ENCODE measurements around the gene C18orf32. TPM values are rescaled to one million over a fixed set of nuclear protein-coding genes. Genes with fewer than 3 reads are reported as not detected.

The C18orf32 gene
- total and polyA plus RNA-seq, 10 of the 15 experiments (the other 5 are each of a cell fraction or from before 2014, with no cell fraction given), result 11.5 to 67.0 (median 32.9) TPM

DNA sequence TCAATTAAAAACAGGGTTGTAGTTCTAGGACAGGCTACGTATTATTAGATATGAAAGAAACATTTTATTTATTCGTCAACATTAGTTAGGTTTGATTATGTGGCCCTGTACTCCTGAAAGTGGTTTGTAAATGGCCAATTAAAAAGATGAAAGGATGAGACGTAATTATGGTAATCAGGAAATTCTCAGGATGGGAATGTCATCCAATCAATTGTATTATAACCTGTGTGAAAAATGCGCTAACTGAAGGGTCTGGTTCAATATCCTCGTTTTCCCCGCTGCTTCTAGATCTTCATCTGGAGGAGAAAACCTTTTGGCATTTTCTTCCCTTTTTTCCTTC, 5.6 kb upstream of the C18orf32 start:
- Histone ChIP-seq H3K36me3 (ENCODE audit: control insufficient read depth in 2 of 2, insufficient read depth in 2 of 2, low read length in 1 of 2) (peaks cover 5 to 26% of the 10 kb centered on the region in 2 experiments), H3K79me2 (ENCODE audit: control insufficient read depth, insufficient read depth, low read length) (peaks cover 30% of the 10 kb centered on the region), H3K4me3 (no peak overlapping the region), H4K20me1 (ENCODE audit: control insufficient read depth, insufficient read depth) (peaks cover 2% of the 10 kb centered on the region; the same call in 1 of the 2 replicates), H3K9ac (ENCODE audit: control insufficient read depth, insufficient read depth, low read length) (no peak overlapping the region), H2AFZ (ENCODE audit: control insufficient read depth, low read depth, low read length) (peak overlapping the region; percentile 40), H3K4me2 (ENCODE audit: control insufficient read depth, insufficient read depth) (no peak overlapping the region; the same call in 1 of the 2 replicates), H3K27ac (ENCODE audit: control insufficient read depth, insufficient read depth) (no peak overlapping the region; the same call in 1 of the 2 replicates), H3K27me3 (replicated peaks in 1 of 2; ENCODE audit: control insufficient read depth in 2 of 2, insufficient read depth in 2 of 2, low read length in 1 of 2) (no peaks in the 10 kb centered on the region), H3K9me3 (replicated peaks; ENCODE audit: control insufficient read depth, insufficient read depth, low read length) (no peaks in the 10 kb centered on the region; the same call in 2 of the 3 replicates), H3K4me1 (ENCODE audit: control insufficient read depth, insufficient read depth, low read length) (peaks cover 4% of the 10 kb centered on the region; the same call in 1 of the 2 replicates)
- intact Hi-C loops (cut with micrococcal nuclease; ENCODE audit: unreplicated experiment), result no loop called here
- no TSS peak for BruUV-seq (replicated peaks)
- ChIA-PET SMC1A (ENCODE audit: uncharacterized antibody, unreplicated experiment) (no interaction called here), POLR2A (interaction anchor here (1.4 kb wide), 1 partner anchor 9 kb away, joined by 4 read pairs; no protein-coding TSS in a partner anchor), RAD21 (ENCODE audit: unreplicated experiment) (no interaction called here), CTCF (interaction anchor here (1.2 kb wide), 1 partner anchor 11 kb away, joined by 4 read pairs; no protein-coding TSS in a partner anchor)
- whole genome bisulfite sequencing (ENCODE audit: insufficient coverage, insufficient replicate concordance, low lambda C conversion rate, missing lambda C conversion rate), result 41% methylated on average over 6 of the region's 6 CpGs
- TF ChIP-seq JUNB (IDR thresholded peaks at IDR 0.05), result peak; percentile 91
- no peak for TF ChIP-seq JUND (IDR thresholded peaks at IDR 0.05; ENCODE audit: low read depth, low read length)
- peak; percentile 21; the same call in 1 of the 2 replicates for TF ChIP-seq MTA2 (IDR thresholded peaks at IDR 0.05; ENCODE audit: low read depth)
- TF ChIP-seq ZBED1 (IDR thresholded peaks at IDR 0.05; ENCODE audit: borderline replicate concordance), result no peak
- FAIRE-seq (no peak), DNase-seq (ENCODE audit: low read depth, low spot score) (no peak), ATAC-seq (no peak)
- in situ Hi-C loops (cut with MboI), result loop anchor here (10.0 to 25.0 kb wide), 2 partner anchors 772 to 1545 kb away; partner anchors contain the start of genes CFAP53 and SMAD4

DNA sequence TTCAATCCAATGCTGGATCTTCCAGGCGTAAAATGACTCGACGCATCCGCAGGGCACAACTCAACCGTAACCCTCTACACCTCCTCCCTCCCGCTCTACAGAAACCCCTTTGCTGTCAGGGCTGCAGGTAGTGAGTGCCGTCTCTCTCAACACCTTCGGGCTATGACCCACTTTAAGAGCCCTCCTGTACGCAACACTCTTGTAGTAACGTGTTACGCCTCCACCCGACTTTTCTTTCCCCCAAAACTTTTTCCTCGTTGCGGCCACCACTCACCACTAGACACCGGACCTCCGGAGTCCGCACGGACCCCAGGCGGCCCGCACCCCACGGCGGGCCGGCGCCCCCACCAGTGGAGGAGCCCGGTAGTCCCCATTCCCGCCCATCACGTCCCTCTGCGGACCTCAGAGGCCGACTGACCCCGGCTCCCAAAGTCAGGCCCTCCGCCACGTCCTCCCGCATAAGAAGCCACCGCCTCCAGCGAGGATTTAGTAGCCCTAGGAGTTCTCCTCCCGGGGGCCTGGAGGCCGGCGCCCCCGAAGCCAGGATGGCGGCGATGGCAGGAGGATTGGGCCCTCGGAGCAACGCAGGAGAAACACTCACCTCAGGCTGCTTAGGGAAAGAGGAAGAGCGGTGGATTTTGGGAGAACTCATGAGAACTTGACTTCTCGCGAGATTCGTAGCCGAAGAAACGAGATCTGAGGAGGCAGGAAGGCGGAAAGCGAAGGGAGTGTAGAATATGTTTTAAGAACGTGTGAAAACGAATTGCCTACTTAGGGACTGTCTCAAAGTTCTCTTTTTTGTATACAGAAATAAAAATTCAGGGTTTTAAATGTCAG, 5.0 kb upstream of the C18orf32 start, which contains the start of gene RPL17:
RPL17 (minus strand) TSS at position 609 of the 837 bp plus-strand sequence.
- H3K27ac ChIP-seq (ENCODE audit: control insufficient read depth, insufficient read depth), result peak within 1 kb of the TSS; percentile 97
- H3K9me3 ChIP-seq (replicated peaks; ENCODE audit: control insufficient read depth, insufficient read depth, low read length), result no peaks in the 10 kb centered on the region; the same call in 2 of the 3 replicates
- intact Hi-C loops (cut with micrococcal nuclease; ENCODE audit: unreplicated experiment), result no loop called here
- H2AFZ ChIP-seq (ENCODE audit: control insufficient read depth, low read depth, low read length), result peak within 1 kb of the TSS; percentile 70
- H3K27me3 ChIP-seq (replicated peaks in 1 of 2; ENCODE audit: control insufficient read depth in 2 of 2, insufficient read depth in 2 of 2, low read length in 1 of 2), result no peaks in the 10 kb centered on the region
- peak within 1 kb of the TSS; percentile 93 for H3K4me2 ChIP-seq (ENCODE audit: control insufficient read depth, insufficient read depth)
- in situ Hi-C loops (cut with MboI), result loop anchor here (10.0 to 25.0 kb wide), 2 partner anchors 773 to 1545 kb away; partner anchors contain the start of genes CFAP53 and SMAD4
- no TSS peak for BruUV-seq (replicated peaks)
- ChIA-PET SMC1A (ENCODE audit: uncharacterized antibody, unreplicated experiment) (interaction anchor here (1.3 to 1.6 kb wide), 3 partner anchors 12 to 28 kb away, joined by 3 to 4 read pairs (median 3); no protein-coding TSS in a partner anchor), RAD21 (ENCODE audit: unreplicated experiment) (no interaction called here), POLR2A (interaction anchor here (0.5 to 1.4 kb wide), 2 partner anchors 9 to 540 kb away, joined by 3 to 4 read pairs; no protein-coding TSS in a partner anchor), CTCF (interaction anchor here (1.2 kb wide), 1 partner anchor 12 kb away, joined by 4 read pairs; no protein-coding TSS in a partner anchor)
- peak within 1 kb of the TSS; percentile 100 for H3K9ac ChIP-seq (ENCODE audit: control insufficient read depth, insufficient read depth, low read length)
- ATAC-seq, result peak; percentile 76
- WGBS (ENCODE audit: insufficient coverage, insufficient replicate concordance, low lambda C conversion rate, missing lambda C conversion rate), result 2% methylated on average over 51 of the region's 53 CpGs
- peaks cover 2% of the 10 kb centered on the region; the same call in 1 of the 2 replicates for H4K20me1 ChIP-seq (ENCODE audit: control insufficient read depth, insufficient read depth)
- peak; percentile 93 for FAIRE-seq
- peak within 1 kb of the TSS; percentile 93 for H3K4me3 ChIP-seq
- H3K4me1 ChIP-seq (ENCODE audit: control insufficient read depth, insufficient read depth, low read length), result peaks cover 9% of the 10 kb centered on the region
- H3K36me3 ChIP-seq (ENCODE audit: control insufficient read depth in 2 of 2, insufficient read depth in 2 of 2, low read length in 1 of 2), result peaks cover 5 to 26% of the 10 kb centered on the region in 2 experiments
- peak; percentile 98 for DNase-seq (ENCODE audit: low read depth, low spot score)
- H3K79me2 ChIP-seq (ENCODE audit: control insufficient read depth, insufficient read depth, low read length), result peaks cover 31% of the 10 kb centered on the region
- 0 out of 4 replicates have a peak, but pooled peaks of 1 of the 2 experiments have one; percentile 8 for TF ChIP-seq SRF (IDR thresholded peaks at IDR 0.05; ENCODE audit: low read depth in 2 of 2, low read length in 2 of 2)
- TF ChIP-seq RB1 (IDR thresholded peaks at IDR 0.05; ENCODE audit: borderline replicate concordance), result peak; percentile 93; the same call in 1 of the 2 replicates
- TF ChIP-seq MEF2A (IDR thresholded peaks at IDR 0.05; ENCODE audit: insufficient read depth, low read depth, low read length), result no peak
- TF ChIP-seq NR2C2 (IDR thresholded peaks at IDR 0.05; ENCODE audit: borderline replicate concordance, control insufficient read depth, insufficient read length, low read depth), result no peak
- TF ChIP-seq, protein P1, sequence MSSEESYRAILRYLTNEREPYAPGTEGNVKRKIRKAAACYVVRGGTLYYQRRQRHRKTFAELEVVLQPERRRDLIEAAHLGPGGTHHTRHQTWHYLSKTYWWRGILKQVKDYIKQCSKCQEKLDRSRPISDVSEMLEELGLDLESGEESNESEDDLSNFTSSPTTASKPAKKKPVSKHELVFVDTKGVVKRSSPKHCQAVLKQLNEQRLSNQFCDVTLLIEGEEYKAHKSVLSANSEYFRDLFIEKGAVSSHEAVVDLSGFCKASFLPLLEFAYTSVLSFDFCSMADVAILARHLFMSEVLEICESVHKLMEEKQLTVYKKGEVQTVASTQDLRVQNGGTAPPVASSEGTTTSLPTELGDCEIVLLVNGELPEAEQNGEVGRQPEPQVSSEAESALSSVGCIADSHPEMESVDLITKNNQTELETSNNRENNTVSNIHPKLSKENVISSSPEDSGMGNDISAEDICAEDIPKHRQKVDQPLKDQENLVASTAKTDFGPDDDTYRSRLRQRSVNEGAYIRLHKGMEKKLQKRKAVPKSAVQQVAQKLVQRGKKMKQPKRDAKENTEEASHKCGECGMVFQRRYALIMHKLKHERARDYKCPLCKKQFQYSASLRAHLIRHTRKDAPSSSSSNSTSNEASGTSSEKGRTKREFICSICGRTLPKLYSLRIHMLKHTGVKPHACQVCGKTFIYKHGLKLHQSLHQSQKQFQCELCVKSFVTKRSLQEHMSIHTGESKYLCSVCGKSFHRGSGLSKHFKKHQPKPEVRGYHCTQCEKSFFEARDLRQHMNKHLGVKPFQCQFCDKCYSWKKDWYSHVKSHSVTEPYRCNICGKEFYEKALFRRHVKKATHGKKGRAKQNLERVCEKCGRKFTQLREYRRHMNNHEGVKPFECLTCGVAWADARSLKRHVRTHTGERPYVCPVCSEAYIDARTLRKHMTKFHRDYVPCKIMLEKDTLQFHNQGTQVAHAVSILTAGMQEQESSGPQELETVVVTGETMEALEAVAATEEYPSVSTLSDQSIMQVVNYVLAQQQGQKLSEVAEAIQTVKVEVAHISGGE (CRISPR knock-in tag; IDR thresholded peaks at IDR 0.05), result no peak
- TF ChIP-seq LARP7 (IDR thresholded peaks at IDR 0.05), result peak; percentile 62; the same call in 1 of the 2 replicates
- no peak for TF ChIP-seq FOS (IDR thresholded peaks at IDR 0.05; ENCODE audit: borderline replicate concordance, extremely low read depth, insufficient read length)
- TF ChIP-seq TCF12 (IDR thresholded peaks at IDR 0.05; ENCODE audit: low read depth, low read length), result peak; percentile 66; the same call in 1 of the 2 replicates

Measured in GM12878 (cell line).